Astrocyte (in vitro differentiated cells and primary cell): ENCODE results near the gene NUBPL.

Source experiments
- CTCF ChIP-seq: IDR thresholded peaks from 2 replicates; pipeline ENCODE4 v1.5.1; 2011; ENCODE audit warnings: low read depth, mild to moderate bottlenecking, inconsistent platforms, low read length, moderate library complexity; ENCODE audit not compliant: insufficient read depth
- EZH2 ChIP-seq: IDR thresholded peaks from 2 replicates; pipeline ENCODE4 v1.6.1; 2012; ENCODE audit warnings: mild to moderate bottlenecking, low read length, inconsistent platforms; ENCODE audit not compliant: insufficient read depth

GRCh38 chr14:31582286-31582691, 21.1 kb downstream of the NUBPL start:
- TF ChIP-seq EZH2 (no peak), CTCF (no peak)
